Measurements from ENCODE around the gene KCNA10.

Gene KCNA10

DNA sequence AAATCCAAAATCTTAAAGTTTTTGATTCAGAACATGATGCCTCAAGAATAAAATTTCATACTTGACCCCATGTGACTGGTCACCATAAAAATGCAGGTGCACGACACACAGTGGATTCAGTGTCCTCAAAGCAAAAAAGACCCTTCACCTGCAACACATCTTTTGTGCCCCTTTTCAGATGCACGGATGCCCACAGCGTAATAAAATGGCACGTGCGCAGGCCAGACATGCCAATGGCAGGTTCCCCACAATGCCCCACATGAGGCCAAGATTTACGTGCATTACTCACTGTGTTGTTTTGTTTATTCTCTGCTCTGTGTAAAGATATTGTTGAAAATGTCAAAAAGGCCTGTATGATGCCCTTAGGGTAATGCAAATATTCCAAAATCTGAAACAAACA, 9.3 kb downstream of the KCNA10 start:
- no peak for DNase-seq (ENCODE audit: insufficient read length)
- no peak for FAIRE-seq
- no peak for TF ChIP-seq POLR2A (IDR thresholded peaks at IDR 0.05; ENCODE audit: low read depth, low read length)
- no peak for TF ChIP-seq TAF1 (IDR thresholded peaks at IDR 0.05; ENCODE audit: borderline replicate concordance, low read depth, low read length)
- no peak for TF ChIP-seq POLR2AphosphoS5 (IDR thresholded peaks at IDR 0.05; ENCODE audit: low read depth, low read length)

- TF ChIP-seq TAF1 (IDR thresholded peaks at IDR 0.05; ENCODE audit: borderline replicate concordance, low read depth, low read length) (no peak), POLR2A (IDR thresholded peaks at IDR 0.05; ENCODE audit: low read depth, low read length) (no peak), POLR2AphosphoS5 (IDR thresholded peaks at IDR 0.05; ENCODE audit: low read depth, low read length) (no peak)
- DNase-seq (ENCODE audit: insufficient read length) (peak; percentile 39), FAIRE-seq (no peak)
Observed at GRCh38 chr1:110508028-110508940, 10.7 kb downstream of the KCNA10 start.

DNA sequence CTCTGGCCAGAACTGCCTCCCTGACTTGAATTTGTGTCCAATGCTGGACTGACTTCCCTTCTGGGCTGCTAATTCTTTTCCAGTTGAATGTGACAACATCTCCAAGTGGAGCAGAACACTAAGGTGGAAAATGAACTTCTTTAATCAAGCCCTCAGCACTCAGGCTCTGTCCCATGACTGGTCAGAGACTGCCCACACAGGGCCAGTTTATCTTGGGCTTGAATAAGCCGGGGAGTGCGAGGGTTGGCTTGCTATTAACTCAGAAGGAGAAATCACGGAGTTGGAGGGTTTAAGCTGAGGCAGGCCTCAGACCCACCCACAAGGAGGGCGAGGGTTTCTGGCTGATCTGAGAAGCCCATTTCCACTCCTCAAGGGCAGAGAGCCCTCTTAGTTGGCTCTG, 12.4 kb downstream of the KCNA10 start:
- DNase-seq (ENCODE audit: insufficient read length) = no peak
- TF ChIP-seq POLR2AphosphoS5 (IDR thresholded peaks at IDR 0.05; ENCODE audit: low read depth, low read length) (no peak), TAF1 (IDR thresholded peaks at IDR 0.05; ENCODE audit: borderline replicate concordance, low read depth, low read length) (no peak), POLR2A (IDR thresholded peaks at IDR 0.05; ENCODE audit: low read depth, low read length) (no peak)
- no peak for FAIRE-seq

- no peak for DNase-seq (ENCODE audit: insufficient read length)
- TF ChIP-seq POLR2A (IDR thresholded peaks at IDR 0.05; ENCODE audit: low read depth, low read length) (no peak), TAF1 (IDR thresholded peaks at IDR 0.05; ENCODE audit: borderline replicate concordance, low read depth, low read length) (no peak), POLR2AphosphoS5 (IDR thresholded peaks at IDR 0.05; ENCODE audit: low read depth, low read length) (no peak)
- FAIRE-seq = no peak
Observed at GRCh38 chr1:110505596-110505995, 13.4 kb downstream of the KCNA10 start.

DNA sequence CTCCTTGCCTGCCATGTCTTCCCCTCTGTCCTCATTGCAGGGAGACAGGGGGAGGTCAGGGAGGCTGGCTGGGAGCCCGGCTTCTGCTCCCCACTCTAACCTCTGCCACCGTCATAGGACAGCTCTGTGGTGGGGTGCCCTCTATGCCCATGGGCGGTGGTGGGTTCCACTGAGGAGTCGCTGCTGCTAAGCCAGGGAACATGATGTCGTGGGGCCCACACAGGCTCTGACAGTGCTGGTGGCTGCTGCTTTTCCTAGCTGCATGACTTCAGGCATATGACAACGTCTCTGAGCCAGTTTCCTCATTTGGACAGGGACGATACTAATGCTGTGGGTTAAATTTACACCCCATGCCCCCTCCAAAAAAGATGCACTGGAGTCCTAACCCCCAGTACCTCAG, 14.7 kb downstream of the KCNA10 start:
- TF ChIP-seq TAF1 (IDR thresholded peaks at IDR 0.05; ENCODE audit: borderline replicate concordance, low read depth, low read length) = no peak
- no peak for TF ChIP-seq POLR2AphosphoS5 (IDR thresholded peaks at IDR 0.05; ENCODE audit: low read depth, low read length)
- TF ChIP-seq POLR2A (IDR thresholded peaks at IDR 0.05; ENCODE audit: low read depth, low read length) = no peak
- no peak for FAIRE-seq
- no peak for DNase-seq (ENCODE audit: insufficient read length)

DNA sequence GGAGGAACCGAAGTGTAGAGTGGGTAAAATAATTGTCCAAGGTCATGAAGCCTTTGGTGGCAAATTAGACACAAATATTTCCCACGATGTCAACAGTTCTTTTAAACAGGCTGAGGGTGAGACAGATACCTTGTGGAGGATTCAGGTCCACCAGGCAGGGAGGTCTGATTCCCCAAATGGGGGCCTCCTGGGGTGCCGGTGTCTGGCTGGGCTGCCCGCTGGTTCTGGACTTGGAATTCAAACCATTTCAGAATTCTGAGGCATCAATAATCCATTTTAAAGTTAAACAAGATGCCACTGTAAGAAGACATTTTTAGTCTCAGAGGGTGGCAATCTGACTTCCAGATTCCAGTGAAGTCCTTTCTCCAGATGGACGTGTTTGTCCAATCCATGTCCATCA, 15.5 kb downstream of the KCNA10 start:
- DNase-seq (ENCODE audit: insufficient read length) (no peak), FAIRE-seq (no peak)
- TF ChIP-seq POLR2A (IDR thresholded peaks at IDR 0.05; ENCODE audit: low read depth, low read length) (no peak), TAF1 (IDR thresholded peaks at IDR 0.05; ENCODE audit: borderline replicate concordance, low read depth, low read length) (no peak), POLR2AphosphoS5 (IDR thresholded peaks at IDR 0.05; ENCODE audit: low read depth, low read length) (no peak)

DNA sequence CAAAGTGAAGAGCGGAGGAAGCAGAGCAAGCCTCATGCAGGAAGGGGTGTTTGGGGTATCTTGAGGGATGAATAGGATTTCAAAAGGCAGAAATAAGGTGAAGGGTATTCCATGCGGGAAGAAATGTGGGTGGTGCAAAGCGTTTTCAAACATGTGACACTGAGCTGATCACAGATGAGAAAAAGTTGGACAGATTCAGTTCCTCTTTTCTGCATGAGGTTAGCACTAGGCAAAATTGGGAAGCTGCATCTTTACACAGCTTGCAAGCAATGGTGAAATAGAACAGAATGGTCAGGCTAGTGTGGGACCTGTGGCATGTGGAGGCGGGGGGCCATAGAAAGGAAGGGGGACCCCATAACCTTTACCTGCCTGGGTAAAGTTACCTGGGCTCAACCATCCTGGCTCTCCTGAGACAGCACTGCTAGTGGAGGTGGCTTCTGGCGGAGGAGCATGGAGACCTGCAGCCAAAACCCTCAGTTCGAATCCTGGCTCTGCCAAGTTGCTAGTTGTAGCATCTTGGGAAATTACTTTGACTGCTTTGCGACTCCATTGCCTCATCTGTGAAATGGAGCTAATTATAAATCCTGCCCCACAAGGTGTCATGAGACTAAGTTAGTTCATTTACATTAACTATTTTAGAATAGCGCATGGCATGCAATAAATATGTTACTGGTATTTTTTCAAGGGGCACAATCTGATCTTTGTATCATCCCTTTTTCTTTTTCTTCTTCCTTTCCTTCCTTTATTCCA, 16.4 kb downstream of the KCNA10 start:
- no peak for DNase-seq (ENCODE audit: insufficient read length)
- TF ChIP-seq POLR2A (IDR thresholded peaks at IDR 0.05; ENCODE audit: low read depth, low read length) = no peak
- TF ChIP-seq POLR2AphosphoS5 (IDR thresholded peaks at IDR 0.05; ENCODE audit: low read depth, low read length) = no peak
- no peak for TF ChIP-seq TAF1 (IDR thresholded peaks at IDR 0.05; ENCODE audit: borderline replicate concordance, low read depth, low read length)
- FAIRE-seq = peak; percentile 75

- FAIRE-seq (no peak), DNase-seq (ENCODE audit: insufficient read length) (no peak)
- TF ChIP-seq POLR2AphosphoS5 (IDR thresholded peaks at IDR 0.05; ENCODE audit: low read depth, low read length) (no peak), POLR2A (IDR thresholded peaks at IDR 0.05; ENCODE audit: low read depth, low read length) (no peak), TAF1 (IDR thresholded peaks at IDR 0.05; ENCODE audit: borderline replicate concordance, low read depth, low read length) (no peak)
Observed at GRCh38 chr1:110501488-110502132, 17.4 kb downstream of the KCNA10 start.

DNA sequence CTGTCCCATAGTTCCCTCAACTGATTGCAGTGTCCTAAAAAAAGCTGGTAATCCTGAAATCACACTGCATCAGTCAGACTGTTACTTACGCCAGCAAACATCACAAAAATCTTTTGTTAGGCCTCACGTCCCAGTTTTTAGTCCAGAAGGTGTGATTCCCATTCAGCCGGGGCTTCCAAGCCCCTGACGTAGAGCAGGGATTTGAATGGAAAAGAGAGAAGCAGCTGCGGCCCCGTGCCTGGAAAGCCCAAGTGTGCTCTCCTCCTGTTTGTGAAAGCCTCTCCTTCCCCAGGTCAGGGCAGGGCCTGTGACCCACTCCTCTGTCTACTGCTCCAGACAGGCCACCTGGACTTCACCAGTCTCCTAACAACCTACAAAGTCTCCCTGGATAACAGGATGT, 20.7 kb downstream of the KCNA10 start:
- DNase-seq (ENCODE audit: insufficient read length) (no peak), FAIRE-seq (no peak)
- no peak for TF ChIP-seq TAF1 (IDR thresholded peaks at IDR 0.05; ENCODE audit: borderline replicate concordance, low read depth, low read length)
- no peak for TF ChIP-seq POLR2A (IDR thresholded peaks at IDR 0.05; ENCODE audit: low read depth, low read length)
- no peak for TF ChIP-seq POLR2AphosphoS5 (IDR thresholded peaks at IDR 0.05; ENCODE audit: low read depth, low read length)

DNA sequence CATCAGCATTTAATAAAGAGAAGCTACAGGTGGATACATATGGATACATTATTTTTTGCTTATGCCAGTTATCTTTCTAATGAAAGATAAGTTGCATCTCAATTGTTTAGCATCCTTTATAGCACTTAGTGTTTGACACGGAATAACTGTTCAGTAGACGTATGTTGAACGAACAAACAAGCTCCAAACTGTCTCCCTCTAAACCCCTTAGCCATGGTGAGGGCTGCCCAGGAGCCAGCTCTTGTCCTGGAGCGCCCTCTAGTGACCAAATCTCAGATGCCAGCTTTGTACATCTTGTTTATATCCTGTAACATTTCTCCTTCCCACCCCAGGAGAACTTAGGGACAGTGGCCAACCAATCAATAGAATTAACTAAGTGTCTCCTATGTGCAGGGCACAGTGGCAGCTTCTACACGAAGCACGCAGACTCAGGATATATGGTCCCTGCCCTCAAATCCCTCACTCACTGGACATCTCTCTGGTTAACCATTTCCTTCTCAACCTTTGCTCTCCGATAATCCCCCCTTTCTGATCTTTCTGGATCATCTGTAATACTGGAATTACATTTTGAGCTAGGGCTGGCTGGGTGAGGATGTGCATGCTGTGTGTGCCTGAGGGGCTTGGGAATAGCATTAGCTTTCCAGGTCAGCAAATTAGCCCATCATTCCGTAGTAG, 22.9 kb downstream of the KCNA10 start:
- peak; percentile 64 for DNase-seq (ENCODE audit: insufficient read length)
- TF ChIP-seq POLR2A (IDR thresholded peaks at IDR 0.05; ENCODE audit: low read depth, low read length) (no peak), POLR2AphosphoS5 (IDR thresholded peaks at IDR 0.05; ENCODE audit: low read depth, low read length) (no peak), TAF1 (IDR thresholded peaks at IDR 0.05; ENCODE audit: borderline replicate concordance, low read depth, low read length) (no peak)
- peak; percentile 90 for FAIRE-seq

All from GM12892 (cell line).